NCI-H2171 (cell line): ENCODE measurements around the gene SYNM.
"Not testable (repeated sequence)": the region's sequence is repeated elsewhere in the genome, so short reads cannot be mapped to it uniquely, and the experiment has no call there.

ENCODE experiments used
- DNase-seq: peaks from one replicate; lab custom pipeline; 2025; lab: John Stamatoyannopoulos, UW

SYNM gene, protein sequence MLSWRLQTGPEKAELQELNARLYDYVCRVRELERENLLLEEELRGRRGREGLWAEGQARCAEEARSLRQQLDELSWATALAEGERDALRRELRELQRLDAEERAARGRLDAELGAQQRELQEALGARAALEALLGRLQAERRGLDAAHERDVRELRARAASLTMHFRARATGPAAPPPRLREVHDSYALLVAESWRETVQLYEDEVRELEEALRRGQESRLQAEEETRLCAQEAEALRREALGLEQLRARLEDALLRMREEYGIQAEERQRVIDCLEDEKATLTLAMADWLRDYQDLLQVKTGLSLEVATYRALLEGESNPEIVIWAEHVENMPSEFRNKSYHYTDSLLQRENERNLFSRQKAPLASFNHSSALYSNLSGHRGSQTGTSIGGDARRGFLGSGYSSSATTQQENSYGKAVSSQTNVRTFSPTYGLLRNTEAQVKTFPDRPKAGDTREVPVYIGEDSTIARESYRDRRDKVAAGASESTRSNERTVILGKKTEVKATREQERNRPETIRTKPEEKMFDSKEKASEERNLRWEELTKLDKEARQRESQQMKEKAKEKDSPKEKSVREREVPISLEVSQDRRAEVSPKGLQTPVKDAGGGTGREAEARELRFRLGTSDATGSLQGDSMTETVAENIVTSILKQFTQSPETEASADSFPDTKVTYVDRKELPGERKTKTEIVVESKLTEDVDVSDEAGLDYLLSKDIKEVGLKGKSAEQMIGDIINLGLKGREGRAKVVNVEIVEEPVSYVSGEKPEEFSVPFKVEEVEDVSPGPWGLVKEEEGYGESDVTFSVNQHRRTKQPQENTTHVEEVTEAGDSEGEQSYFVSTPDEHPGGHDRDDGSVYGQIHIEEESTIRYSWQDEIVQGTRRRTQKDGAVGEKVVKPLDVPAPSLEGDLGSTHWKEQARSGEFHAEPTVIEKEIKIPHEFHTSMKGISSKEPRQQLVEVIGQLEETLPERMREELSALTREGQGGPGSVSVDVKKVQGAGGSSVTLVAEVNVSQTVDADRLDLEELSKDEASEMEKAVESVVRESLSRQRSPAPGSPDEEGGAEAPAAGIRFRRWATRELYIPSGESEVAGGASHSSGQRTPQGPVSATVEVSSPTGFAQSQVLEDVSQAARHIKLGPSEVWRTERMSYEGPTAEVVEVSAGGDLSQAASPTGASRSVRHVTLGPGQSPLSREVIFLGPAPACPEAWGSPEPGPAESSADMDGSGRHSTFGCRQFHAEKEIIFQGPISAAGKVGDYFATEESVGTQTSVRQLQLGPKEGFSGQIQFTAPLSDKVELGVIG (N-terminal part only)

DNA sequence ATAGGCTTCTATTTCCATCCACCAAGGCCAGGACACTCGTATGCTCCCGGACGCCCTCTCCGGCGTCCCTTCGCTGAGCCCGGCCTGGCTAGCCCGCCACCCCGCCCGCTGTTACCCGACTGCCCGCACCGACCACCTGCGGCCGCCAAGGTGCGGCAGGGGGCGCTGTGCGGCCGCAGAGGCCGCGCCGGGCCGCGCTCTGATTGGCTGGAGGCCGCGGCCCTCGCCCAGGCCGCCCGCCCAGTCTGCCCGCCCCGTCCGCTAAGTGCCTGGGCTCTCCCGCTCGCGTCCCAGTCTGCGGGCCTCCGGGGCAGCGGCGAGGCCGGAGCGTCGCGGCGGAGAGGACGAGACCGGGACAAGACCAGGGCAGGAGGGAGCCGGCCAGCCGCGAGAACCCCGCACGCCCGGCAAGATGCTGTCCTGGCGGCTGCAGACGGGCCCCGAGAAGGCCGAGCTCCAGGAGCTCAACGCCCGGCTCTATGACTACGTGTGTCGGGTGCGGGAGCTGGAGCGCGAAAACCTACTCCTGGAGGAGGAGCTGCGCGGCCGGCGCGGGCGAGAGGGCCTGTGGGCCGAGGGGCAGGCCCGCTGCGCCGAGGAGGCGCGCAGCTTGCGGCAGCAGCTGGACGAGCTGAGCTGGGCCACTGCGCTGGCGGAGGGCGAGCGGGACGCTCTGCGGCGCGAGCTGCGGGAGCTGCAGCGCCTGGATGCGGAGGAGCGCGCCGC lies at the start of gene SYNM:
Gene SYNM (plus strand): TSS at position 293 of the 726 bp plus-strand sequence. CDS start 120 bp downstream, at position 413.
- peak; percentile 58 for DNase-seq

DNA sequence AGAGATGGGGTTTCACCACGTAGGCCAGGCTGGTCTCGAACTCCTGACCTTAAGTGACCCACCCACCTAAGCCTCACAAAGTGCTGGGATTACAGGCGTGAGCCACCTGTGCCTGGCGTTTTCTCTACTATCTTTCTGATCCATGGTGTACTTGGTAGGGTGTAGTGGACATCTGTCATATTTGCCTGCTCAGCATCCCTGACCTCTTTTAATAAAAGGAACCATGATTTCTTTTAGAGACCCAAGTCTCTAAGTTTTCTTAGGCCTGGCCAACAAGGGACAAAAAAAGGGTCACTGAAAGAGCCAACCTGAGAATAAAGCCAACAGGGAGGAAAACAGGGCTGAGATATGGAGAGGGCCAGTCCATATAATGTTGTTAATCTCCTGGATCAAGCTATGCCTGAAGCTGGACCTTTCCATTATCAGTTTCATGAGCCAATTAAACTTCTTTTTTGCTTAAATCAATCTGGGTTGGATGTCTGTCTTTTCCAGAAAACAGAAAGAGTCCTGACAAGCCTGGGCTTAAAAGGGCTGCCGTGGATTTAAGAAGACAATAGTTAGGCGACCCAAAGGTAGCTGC lies 49.2 kb upstream of the SYNM start:
- no peak for DNase-seq

DNA sequence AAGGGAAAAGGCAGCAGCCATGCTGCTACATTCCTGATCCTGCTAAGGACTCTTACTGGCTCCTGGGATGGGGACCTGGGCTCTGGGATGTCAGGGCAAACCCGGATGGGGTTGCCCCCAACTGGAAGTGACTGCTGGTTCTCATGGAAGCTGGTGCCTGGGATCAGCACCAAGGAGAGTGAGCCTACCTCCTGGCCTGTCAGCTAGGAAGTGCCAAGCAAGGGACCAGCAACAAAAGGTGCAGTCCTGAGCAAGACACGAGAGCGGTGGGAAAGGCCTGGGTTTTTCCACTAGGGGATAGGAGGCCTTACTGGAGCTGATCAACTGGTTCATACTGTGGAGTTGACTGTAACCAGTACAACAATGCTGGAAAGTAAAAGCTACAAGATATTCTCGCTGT lies 47.9 kb upstream of the SYNM start:
- no peak for DNase-seq

GRCh38 chr15:99057697-99058420 lies 47.0 kb upstream of the SYNM start:
- no peak for DNase-seq

GRCh38 chr15:99058421-99058870 lies 46.4 kb upstream of the SYNM start:
- no peak for DNase-seq

DNA sequence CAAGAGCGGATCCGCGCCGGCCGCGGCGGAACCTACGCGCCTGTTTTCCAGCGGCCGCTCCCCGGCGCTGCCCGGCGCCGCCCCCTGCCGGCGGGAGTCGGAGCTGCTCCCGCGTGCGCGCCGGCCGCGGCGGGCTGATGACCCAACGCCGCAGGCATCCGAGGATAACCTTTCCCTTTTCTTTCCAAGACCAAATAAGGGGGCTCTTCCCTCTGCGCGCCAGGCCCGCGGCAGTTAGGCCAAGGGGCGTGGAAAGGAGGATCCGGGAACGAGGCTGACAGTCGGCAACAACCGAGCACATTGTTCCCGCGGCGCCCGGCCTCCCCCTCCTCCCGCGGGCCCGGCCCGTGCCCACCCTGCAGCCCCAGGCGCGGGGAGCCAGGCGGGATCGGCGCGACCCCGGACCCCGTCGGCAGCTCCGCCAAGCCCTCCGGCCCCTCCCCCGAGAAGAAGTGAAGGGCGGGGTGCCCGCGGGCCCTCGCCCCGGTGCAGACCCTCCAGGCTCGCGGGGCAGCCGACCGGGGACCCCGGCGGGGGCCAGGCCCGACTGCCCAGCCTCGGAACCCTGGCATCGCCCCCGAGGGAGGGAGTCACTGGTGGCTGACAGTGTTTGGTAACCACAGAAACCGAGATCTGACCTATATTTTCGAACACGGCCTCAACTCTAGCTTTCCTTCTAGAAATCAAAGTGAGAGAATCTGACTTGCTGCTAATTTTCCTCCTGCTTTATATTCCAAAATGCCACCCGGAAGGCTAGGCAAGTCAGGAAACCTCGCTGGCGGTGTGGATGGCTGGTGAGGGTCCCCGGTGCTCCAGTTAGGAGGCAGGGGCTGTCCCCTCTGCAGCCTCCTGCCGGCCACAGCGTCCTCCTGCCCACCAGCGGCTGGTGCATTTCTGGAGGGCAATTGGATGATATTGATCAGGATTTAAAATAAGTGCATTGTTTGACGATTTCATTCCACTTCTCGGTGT lies 45.6 kb upstream of the SYNM start:
- DNase-seq: peak; percentile 66

GRCh38 chr15:99060186-99060585 lies 44.7 kb upstream of the SYNM start:
- not testable (repeated sequence) for DNase-seq

DNA sequence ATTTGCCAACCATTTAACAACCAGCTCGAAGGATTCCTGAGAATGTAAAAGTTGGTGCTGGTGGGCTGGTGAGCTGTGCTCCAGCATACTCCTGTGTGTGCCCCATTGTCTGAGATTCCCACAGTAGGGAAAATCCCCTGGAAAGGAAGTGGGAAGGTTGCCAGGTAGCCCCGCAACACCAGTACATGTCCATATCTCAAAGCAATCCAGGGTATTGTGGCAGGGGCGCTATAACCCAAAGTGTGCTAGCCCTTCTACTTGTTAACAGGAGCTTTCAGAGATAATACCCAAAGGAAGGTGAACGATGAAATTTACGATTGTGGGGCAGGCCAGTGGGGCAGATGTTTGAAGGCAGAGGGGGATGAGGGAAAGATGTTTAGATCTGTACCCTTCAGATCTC lies 42.7 kb upstream of the SYNM start:
- no peak for DNase-seq

DNA sequence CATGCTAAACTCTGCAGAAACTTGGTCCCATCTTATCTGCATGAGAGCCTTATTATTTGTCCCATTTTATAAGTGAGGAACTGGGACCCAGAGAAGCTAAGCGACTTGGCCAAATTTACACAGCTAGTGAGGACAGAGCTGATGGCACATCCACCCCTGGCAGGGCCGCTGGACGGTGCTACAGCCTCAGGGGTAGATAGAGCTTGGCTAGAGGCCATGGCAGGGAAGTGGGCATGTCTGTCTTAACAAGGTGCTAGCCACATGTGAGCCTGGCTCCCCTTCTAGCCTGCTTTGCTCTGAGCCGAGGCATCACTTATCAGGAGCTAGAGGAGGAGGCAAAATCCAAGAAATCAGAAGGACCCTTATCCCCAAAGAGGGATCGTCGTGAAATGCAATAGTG lies 36.7 kb upstream of the SYNM start:
- DNase-seq: no peak

DNA sequence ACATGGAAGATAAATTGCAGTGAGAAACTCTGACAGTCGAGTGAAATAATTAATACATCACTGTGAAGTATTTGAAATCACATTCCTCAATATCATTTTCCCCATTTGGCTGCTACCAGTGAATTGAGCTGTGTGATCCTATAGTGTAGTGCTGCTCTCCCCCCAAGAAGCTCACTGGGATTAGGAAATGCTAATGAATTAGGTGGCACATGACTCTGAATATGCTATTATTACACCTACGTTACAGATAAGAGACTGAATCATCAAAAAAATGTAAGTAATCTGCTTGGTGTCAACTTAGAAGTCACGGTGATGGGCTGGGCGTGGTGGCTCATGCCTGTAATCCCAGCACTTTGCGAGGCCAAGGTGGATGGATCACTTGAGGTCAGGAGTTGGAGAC lies 34.7 kb upstream of the SYNM start:
- DNase-seq: no peak

DNA sequence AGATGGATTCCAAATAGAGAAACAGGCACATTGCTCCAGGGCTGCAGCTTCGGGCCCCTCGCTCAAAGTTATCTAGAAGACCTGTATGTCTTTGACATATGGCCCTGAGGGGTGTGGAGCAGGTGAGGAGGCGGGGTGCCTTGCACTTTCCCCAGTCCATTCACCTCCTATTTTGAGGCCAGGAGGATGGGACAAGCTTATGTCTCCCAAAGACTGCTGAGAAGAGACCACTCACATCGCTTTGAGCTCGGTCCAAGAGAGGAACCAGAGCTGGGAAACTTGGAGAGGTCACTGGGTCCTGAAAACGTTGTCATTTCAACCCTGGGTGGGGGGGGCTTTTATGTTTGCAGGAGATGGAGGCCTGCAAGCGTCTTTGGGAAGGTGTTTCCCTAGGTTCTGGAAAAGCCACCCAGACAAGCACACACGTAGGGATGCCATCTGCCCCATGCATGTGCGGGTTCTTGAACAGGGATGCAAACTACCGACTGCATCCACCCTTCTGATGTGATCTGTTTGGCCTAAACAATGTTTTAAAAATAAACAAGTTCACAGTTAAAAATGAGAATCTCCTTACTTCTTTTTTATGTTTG lies 33.7 kb upstream of the SYNM start:
- no peak for DNase-seq

DNA sequence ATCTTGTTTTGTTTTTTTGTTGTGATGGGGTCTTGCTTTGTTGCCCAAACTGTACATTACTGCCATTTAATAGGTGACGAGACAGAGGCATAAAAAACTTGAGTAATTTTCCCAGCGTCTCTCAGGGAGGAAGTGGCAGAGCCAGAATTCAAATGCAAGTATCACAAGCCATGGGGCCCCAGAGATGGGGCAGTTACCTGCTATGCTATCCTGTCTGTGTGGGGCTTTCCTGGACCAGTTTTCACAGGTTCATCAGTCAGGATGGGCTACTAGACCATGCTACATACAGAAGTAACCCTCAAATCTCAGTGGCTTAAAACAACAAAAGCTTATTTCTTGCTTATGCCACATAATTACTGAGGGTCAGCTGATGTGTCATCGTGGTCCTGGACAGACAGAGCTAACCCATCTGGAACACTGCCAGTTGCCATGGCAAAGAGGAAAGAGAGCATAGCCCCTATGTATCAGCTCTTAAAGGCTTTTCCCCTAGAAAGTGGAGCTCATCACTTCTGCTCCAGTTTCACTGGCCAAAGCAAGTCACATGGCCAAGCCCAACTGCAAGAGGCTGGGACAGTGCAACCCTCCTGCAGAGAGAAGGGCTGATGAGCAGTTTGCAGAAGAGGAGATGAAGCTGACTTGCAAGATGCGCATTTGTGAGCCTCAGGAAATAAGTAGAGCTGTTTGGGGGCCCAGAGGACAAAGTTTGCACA lies 31.7 kb upstream of the SYNM start:
- DNase-seq: no peak

- no peak for DNase-seq
These were observed 30.4 kb upstream of the SYNM start for GRCh38 chr15:99074446-99074845.

DNA sequence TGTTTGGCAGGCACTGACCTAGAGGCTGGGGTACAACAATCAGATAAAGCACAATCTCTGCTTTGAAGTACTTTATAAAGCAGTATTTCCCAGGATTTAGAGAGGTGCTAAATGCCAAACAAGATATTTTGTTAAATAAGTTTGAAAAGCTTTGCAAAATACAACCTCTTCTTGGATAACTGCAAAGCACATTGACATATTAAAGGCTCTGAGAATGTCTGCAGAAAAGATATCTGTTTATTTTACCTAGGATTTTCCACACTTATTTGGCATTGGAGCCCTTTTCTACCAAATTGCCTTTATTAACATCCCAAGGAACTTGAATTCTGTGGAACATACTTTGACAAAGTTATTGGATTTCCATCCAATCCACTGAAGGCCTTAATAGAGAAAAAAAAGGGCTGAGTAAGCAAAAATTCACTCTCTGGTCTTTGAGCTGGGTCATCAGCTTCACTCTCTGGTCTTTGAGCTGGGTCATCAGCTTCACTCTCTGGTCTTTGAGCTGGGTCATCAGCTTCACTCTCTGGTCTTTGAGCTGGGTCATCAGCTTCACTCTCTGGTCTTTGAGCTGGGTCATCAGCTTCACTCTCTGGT lies 29.7 kb upstream of the SYNM start:
- DNase-seq: not testable (repeated sequence)

- no peak for DNase-seq
These were observed 28.8 kb upstream of the SYNM start for GRCh38 chr15:99076109-99076508.

DNA sequence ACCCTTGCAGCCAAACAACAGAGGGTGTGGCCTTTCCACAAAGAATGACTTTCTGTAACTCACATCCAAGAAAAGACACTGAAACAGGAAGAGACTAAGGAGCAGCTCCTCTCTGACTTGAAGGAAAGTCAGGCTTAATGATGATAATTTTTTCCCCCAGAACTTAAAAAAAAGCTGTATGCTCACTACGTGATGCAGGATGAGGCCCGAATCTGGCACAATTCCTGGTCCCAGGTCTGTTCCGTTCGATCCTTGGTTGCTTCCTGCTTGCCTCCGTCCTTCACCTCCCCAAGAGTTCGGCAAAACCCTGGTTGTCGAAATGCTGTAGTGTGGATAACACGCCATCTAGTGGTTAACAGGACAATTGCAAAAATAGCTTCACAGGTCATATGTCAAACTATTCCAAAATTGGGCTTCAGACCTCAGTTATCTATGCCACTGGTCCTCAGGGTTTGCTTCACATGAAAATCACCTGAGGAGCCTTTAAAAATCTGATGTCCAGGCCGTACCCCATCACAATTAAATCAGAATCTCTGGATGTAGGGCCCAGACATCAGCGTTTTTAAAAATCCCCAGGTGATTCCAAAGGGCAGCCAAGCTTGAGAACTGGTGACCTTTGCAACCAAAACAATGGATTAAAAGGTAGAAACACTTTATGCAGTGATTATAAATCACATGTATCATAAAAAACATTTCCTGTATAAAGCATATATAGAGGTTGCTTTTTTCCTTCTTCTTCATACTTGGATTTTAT lies 28.1 kb upstream of the SYNM start:
- peak; percentile 67 for DNase-seq

DNA sequence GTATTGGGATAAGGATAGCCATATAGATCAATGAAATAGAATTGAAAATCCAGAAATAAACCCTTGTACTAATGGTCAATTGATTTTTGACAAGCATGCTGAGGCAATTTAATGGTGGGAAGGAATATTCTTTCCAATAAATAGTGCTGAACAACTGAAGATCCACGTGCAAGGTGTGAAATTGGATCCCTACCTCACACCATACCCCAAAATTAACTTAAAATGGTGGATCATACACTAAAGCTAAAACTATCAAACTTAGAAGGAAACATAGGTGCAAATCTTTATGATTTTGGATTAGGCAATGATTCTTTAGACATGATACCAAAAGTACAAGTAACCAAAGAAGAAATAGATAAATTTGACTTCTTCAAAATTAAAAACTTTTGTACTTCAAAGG lies 22.1 kb upstream of the SYNM start:
- no peak for DNase-seq
